ENCODE measurements around the gene PTPRM. TPM values are rescaled to one million over a fixed set of nuclear protein-coding genes. Genes with fewer than 3 reads are reported as not detected.

PTPRM gene
- total RNA-seq, 4 donors from 2014 or later, result 62.7 to 94.0 (median 76.0) TPM

DNA sequence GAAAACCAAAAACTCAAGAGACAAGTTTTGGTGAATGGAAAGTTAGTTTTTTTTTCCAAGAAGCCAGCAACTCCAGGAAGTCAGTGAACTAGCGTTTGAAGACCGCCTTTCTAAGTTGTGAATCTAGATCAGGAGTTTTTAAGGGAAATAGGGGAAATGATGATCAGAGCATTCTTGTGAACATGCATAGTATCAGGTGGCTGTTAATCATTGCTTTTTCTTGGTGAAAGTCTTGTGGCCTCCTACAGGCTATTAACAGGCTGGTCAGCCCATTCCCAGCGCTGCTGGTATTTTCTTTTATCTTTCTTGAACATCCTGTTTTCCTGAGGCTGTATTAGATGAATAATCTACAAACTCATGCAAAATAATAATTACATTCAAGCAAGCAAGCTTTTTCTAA lies 155.8 kb downstream of the PTPRM start:
- H3K27me3 ChIP-seq, result no peaks in the 10 kb centered on the region

DNA sequence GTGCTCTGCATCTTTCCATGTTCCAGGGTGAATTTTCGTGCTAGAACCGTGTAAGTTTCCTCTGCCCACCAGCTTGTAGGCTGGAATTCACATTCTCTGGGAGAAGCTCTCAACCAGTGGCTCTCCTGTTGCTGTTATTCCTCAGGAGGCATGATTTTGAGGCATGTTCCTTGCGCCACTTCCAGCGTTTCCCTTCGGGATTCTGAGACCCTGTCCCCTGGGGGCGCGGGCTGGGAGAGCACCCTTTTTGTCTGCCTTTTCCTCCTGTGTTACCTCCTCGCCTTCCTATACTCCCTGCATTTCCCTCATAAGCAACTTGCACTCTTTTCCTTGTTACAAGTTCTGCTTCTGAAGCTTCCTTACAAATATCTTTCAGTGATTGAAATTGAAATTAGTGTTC lies 156.4 kb downstream of the PTPRM start:
- TF ChIP-seq EP300 (IDR thresholded peaks at IDR 0.05) (no peak), POLR2A (IDR thresholded peaks at IDR 0.05; ENCODE audit: low read depth) (no peak)
- intact Hi-C loops (cut with DNase I), result no loop called here
- WGBS, result 85% methylated on average over 8 of the region's 8 CpGs

More for the DNA sequence above, 155.8 kb downstream of the PTPRM start:
- TF ChIP-seq EP300 (IDR thresholded peaks at IDR 0.05), result no peak
- WGBS, result 86% methylated on average over 3 of the region's 3 CpGs
- Histone ChIP-seq H3K36me3 (no peaks in the 10 kb centered on the region), H3K9me3 (no peaks in the 10 kb centered on the region), H3K4me3 (no peak overlapping the region), H3K27ac (replicated peaks in 1 of 4) (no peak overlapping the region), H3K4me1 (peaks cover 11 to 31% (median 15%) of the 10 kb centered on the region in 4 donors)
- intact Hi-C loops (cut with DNase I), result no loop called here
- DNase-seq (ENCODE audit: extremely low spot score), result no peak

DNA sequence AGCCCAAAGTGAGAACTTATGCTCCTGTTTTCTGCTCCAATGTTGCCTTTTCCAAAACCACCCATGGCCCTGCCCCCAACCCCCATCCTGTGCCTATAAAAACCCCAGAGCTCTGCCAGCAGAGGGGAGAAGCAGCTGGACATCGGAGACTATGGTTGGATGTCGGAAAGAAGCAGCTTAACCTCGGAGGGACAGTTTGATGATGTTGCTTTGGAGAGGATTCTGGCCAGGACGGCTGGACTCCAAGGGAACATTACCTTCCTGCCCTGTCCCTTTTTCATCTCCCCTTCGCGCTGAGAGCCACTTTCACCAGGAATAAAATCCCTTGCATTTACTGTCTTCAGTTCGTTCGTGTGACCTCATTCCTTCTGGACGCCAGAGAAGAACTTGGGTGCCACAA lies 158.4 kb downstream of the PTPRM start:
- TF ChIP-seq EP300 (IDR thresholded peaks at IDR 0.05), result no peak
- TF ChIP-seq POLR2AphosphoS5 (IDR thresholded peaks at IDR 0.05), result no peak
- TF ChIP-seq POLR2A (IDR thresholded peaks at IDR 0.05; ENCODE audit: low read depth), result no peak
- H3K36me3 ChIP-seq, result no peaks in the 10 kb centered on the region
- no peaks in the 10 kb centered on the region for H3K9me3 ChIP-seq
- peaks cover 14 to 37% (median 17%) of the 10 kb centered on the region in 4 donors for H3K4me1 ChIP-seq
- no peak overlapping the region for H3K4me3 ChIP-seq
- intact Hi-C loops (cut with DNase I), result no loop called here
- no peak for DNase-seq (ENCODE audit: extremely low spot score)
- H3K27me3 ChIP-seq, result no peaks in the 10 kb centered on the region
- H3K27ac ChIP-seq (replicated peaks in 1 of 4), result no peak overlapping the region
- 91% methylated on average over 8 of the region's 9 CpGs for WGBS

More for the DNA sequence above, 156.4 kb downstream of the PTPRM start:
- Histone ChIP-seq H3K4me3 (no peak overlapping the region), H3K36me3 (no peaks in the 10 kb centered on the region), H3K27ac (replicated peaks in 1 of 4) (no peak overlapping the region), H3K9me3 (no peaks in the 10 kb centered on the region), H3K4me1 (peaks cover 14 to 35% (median 17%) of the 10 kb centered on the region in 4 donors), H3K27me3 (no peaks in the 10 kb centered on the region)
- DNase-seq (ENCODE audit: extremely low spot score), result no peak

DNA sequence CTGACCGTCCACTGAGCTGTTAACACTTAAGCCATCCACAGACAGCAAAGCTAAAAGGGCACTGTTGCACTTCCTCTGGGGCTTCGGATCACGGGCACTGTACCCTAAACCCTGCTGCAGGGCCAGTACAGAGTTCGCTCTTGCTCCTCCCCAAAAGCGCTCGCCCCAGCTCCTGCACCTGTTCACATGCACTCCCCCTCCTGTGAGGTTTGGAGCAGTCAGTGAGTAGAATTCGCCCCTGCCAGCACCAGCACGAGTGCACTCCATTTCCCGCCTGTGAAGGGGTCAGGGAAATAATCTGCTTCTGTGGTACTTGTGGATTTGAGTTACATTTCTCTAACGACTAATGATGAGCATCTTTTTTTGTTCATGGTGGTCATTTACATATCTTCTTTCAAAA lies 158.8 kb downstream of the PTPRM start:
- intact Hi-C loops (cut with DNase I), result no loop called here
- Histone ChIP-seq H3K4me3 (no peak overlapping the region), H3K4me1 (peaks cover 14 to 37% (median 17%) of the 10 kb centered on the region in 4 donors), H3K36me3 (no peaks in the 10 kb centered on the region), H3K9me3 (no peaks in the 10 kb centered on the region), H3K27ac (replicated peaks in 1 of 4) (no peak overlapping the region), H3K27me3 (no peaks in the 10 kb centered on the region)
- TF ChIP-seq POLR2A (IDR thresholded peaks at IDR 0.05; ENCODE audit: low read depth), result no peak
- TF ChIP-seq, protein P1, sequence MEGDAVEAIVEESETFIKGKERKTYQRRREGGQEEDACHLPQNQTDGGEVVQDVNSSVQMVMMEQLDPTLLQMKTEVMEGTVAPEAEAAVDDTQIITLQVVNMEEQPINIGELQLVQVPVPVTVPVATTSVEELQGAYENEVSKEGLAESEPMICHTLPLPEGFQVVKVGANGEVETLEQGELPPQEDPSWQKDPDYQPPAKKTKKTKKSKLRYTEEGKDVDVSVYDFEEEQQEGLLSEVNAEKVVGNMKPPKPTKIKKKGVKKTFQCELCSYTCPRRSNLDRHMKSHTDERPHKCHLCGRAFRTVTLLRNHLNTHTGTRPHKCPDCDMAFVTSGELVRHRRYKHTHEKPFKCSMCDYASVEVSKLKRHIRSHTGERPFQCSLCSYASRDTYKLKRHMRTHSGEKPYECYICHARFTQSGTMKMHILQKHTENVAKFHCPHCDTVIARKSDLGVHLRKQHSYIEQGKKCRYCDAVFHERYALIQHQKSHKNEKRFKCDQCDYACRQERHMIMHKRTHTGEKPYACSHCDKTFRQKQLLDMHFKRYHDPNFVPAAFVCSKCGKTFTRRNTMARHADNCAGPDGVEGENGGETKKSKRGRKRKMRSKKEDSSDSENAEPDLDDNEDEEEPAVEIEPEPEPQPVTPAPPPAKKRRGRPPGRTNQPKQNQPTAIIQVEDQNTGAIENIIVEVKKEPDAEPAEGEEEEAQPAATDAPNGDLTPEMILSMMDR (IDR thresholded peaks at IDR 0.05), result no peak
- TF ChIP-seq EP300 (IDR thresholded peaks at IDR 0.05), result no peak
- no peak for TF ChIP-seq POLR2AphosphoS5 (IDR thresholded peaks at IDR 0.05)
- no peak for DNase-seq (ENCODE audit: extremely low spot score)
- WGBS, result 96% methylated on average over 10 of the region's 10 CpGs

DNA sequence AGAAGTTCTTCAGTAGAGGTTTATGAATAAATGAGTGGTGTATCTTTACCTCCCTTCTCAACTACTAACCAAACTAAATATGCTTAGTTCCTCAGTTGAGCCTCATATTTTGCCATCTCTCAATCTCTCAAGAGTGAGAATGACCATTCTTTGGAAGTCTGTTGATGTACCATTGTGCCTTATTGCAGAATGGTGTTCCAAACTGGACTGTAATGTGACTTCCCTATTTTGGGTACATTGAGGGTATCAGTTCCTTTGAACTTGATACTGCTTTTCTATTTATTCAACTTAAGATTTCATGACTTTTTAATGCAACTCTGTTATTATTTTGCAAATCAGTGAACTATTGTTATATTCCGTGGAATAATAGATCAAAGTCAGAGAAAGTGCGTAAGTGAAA lies 159.4 kb downstream of the PTPRM start:
- Histone ChIP-seq H3K4me1 (peaks cover 13 to 34% (median 17%) of the 10 kb centered on the region in 4 donors), H3K9me3 (no peaks in the 10 kb centered on the region), H3K4me3 (no peak overlapping the region), H3K27ac (replicated peaks in 1 of 4) (no peak overlapping the region), H3K27me3 (no peaks in the 10 kb centered on the region), H3K36me3 (no peaks in the 10 kb centered on the region)
- TF ChIP-seq, protein P1 (IDR thresholded peaks at IDR 0.05), result no peak
- TF ChIP-seq POLR2AphosphoS5 (IDR thresholded peaks at IDR 0.05) (no peak), POLR2A (IDR thresholded peaks at IDR 0.05; ENCODE audit: low read depth) (no peak)
- WGBS, result 50% methylated on average over 2 of the region's 2 CpGs
- intact Hi-C loops (cut with DNase I), result no loop called here
- DNase-seq (ENCODE audit: extremely low spot score), result no peak

DNA sequence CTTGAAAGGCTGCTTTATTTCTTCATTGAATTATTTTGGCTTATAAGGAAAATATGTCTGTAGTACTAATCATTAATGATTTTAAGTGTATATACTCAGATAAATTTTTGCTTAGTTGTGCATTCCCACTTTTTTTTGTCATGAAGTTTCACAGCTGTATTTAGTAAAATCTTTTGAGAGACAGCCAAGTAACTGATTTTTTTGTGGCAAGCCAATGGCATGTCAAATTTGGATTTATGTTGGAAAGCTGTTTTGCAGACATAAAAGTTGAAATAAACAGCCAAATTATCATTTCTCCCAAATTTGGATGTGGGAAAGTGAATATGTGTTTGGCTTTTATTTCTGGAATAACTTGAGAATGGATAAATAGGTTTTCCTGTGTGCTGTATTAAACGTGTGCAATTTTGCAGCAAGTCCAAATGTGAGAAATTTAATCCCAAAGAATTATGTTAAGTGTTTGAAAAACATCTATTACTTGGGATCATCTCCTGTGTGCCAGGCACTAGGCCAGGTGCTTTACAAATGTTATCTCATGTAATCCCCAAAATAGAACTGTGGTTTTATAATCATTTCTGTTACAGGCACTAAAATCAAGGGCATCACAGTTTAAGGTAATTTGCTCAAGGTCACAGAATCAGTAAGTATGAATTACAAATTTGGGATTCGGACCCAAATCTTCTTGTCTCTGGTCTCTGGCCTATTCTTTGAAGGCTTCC lies 160.4 kb downstream of the PTPRM start:
- H3K4me1 ChIP-seq, result peaks cover 12 to 26% (median 17%) of the 10 kb centered on the region in 4 donors
- WGBS, result 50% methylated on average over 2 of the region's 2 CpGs
- TF ChIP-seq POLR2A (IDR thresholded peaks at IDR 0.05; ENCODE audit: low read depth), result no peak
- TF ChIP-seq, protein P1 (IDR thresholded peaks at IDR 0.05), result no peak
- TF ChIP-seq EP300 (IDR thresholded peaks at IDR 0.05), result no peak
- no peak for TF ChIP-seq POLR2AphosphoS5 (IDR thresholded peaks at IDR 0.05)
- no peak overlapping the region for H3K27ac ChIP-seq (replicated peaks in 1 of 4)
- no peak overlapping the region for H3K4me3 ChIP-seq
- DNase-seq (ENCODE audit: extremely low spot score), result no peak
- intact Hi-C loops (cut with DNase I), result no loop called here
- H3K27me3 ChIP-seq, result no peaks in the 10 kb centered on the region
- H3K36me3 ChIP-seq, result no peaks in the 10 kb centered on the region
- H3K9me3 ChIP-seq, result no peaks in the 10 kb centered on the region

Measured in esophagus muscularis mucosa (tissue), 4 donors.